NCI-H146 (cell line): ENCODE results near the gene ANHX.
"Not testable (repeated sequence)": the region's sequence is repeated elsewhere in the genome, so short reads cannot be mapped to it uniquely, and the experiment has no call there.

Experiments used
- DNase-seq: peaks from one replicate; lab custom pipeline; 2025; lab: John Stamatoyannopoulos, UW

The ANHX gene

DNA sequence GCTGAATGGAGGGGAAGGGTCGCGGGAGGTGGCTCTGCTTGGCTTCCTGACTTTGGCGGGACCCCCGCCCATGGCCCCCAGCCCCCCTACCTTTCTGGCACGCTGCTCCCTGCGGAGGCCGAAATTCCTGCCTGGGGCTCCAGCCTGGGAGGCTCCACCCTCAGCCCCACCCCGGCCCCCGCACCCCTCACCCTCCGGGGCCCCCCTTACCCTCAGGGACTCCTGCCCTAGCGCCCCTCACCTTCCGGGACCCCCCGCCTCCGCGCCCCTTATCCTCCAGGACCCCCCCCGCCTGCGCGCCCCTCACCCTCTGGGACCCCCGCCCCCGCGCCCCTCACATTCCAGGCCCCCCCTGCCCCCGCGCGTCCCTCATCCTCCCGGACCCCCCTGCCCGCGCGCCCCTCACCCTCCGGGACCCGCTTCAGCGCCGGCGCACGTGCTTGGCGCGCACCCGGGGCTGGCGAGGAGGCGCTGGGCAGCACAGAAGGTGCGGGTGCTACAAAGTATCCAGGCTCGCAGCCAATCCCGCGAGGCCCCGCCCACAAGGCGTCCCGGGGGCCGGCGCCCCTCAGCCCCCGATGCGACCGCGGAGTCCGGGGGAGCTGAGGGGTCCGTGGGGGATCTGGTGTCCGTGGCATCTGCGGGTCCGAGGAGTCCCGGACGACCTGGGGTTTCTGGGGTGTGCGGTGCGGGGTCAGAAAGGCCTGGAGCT lies at the start of gene ANHX:
Gene ANHX (minus strand): TSS at position 477 of the 712 bp plus-strand sequence. CDS start 1,521 bp downstream, outside the sequence.
- no peak for DNase-seq

DNA sequence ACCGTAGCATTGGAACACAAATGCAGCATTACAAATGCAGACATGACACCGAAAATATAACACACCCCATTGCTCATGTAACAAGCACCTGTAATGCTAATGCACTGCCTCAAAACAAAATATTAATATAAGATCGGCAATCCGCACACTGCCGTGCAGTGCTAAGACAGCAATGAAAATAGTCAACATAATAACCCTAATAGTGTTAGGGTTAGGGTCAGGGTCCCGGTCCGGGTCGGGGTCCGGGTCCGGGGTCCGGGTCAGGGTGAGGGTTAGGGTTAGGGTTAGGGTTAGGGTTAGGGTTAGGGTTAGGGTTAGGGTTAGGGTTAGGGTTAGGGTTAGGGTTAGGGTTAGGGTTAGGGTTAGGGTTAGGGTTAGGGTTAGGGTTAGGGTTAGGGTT lies 29.0 kb upstream of the ANHX start:
- DNase-seq: not testable (repeated sequence)

DNA sequence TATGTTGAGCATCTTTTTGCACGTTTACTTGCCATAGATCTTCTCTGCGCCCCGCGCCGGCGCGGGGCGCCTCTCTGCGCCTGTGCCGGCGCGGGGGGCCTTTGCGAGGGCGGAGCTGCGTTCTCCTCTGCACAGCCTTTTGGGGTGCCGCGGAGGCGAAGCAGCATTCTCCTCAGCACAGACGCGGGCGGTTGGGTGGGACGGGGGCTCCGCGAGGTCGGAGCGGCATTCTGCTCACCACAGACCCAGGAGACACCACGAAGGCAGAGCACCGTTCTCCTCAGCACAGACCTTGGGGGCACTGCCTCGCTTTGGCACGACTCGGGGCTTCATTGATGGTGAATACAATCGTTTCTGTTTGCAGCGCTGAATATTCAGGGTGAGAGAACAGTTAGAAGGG lies 28.5 kb upstream of the ANHX start:
- DNase-seq: no peak

DNA sequence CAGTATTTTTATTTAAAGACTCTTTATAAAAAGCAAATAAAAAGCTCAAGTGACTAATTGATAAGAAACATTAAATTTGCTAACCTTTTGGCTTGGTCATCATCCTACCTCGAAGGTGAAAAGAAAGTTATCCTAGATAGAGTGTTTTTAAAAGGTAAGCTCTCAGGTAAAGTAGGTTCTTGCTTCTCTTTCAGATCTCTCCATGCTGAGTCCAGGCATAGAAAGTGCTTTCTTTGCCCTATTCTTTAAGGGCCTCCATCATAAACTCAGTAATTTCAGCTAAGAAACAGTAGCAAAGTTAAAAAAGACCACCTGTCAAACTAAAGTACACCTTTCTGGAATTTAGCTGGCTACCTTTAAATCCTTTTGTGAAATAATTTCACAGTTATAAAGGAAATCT lies 20.6 kb upstream of the ANHX start:
- DNase-seq: no peak

DNA sequence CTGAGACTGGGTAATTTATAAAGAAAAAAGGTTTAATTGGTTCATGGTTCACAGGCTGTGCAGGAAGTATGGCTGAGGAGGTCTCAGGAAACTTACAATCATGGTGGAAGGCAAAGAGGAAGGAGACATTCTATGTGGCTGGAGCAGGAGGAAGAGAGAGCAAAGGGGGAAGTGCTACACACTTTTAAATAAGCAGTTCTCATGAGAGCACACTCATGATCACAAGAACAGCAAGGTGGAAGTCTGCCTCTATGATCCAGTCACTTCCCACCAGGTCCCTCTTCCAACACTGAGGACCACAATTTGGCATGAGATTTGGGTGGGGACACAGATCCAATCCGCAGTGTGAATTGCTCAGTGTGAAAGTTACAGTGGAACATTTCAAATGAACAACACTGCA lies 20.2 kb upstream of the ANHX start:
- not testable (repeated sequence) for DNase-seq

DNA sequence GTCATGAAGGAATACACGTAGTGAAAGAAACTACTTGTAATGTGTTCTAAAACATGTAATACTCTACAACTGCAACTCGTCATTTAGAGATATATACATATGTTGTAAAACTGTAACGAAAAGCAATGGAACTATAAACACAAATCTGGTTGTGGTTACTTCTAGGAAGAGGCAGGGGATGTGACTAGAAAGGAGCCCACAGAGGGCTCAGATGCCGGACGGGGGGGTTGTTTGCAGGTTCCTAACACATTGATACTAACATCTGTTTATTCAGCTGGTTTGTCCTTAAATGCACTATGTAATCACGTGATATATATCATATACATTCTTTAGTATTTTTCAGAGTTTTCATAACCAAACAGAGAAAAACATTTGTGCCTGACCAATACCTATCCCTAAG lies 16.1 kb upstream of the ANHX start:
- no peak for DNase-seq

DNA sequence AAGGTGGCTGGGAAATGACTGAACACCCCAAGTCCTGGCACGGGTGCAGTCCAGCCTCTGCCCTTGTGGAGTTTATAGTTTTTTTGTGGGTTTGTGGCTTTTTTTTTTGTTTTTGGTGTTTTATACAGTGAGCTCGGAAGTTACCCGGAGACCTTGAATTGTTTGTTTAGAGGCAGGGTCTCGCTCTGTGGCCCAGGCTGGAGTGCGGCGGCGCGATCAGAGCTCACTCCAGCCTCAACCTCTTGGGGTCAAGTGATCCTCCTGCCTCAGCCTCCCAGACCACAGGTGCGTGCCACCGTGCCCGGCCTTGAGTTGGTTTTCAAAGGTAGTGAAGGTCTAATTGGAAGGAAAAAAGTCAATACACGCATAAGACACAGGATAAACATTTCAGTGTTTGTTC lies 879 bp upstream of the ANHX start:
- no peak for DNase-seq

DNA sequence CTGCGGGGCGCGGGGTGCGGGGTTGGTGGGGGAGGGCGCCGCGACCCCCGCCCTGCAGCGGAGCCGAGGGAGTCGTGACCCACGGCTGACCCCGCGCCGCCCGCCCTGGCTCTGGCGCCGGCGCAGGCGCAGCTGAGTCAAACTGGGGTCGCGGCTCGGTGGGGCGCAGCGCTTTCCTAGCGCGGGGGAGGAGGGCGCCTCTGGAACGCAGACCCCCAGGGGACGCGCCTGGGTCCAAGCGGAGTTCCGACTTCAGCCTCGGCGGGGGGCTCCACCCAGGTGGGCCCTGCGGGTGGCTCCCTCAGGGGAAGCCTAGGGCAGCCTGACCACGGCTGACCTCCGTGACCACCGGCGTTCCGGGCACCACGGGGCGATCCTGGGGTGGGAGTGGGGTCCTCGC lies 467 bp upstream of the ANHX start:
- DNase-seq: no peak

DNA sequence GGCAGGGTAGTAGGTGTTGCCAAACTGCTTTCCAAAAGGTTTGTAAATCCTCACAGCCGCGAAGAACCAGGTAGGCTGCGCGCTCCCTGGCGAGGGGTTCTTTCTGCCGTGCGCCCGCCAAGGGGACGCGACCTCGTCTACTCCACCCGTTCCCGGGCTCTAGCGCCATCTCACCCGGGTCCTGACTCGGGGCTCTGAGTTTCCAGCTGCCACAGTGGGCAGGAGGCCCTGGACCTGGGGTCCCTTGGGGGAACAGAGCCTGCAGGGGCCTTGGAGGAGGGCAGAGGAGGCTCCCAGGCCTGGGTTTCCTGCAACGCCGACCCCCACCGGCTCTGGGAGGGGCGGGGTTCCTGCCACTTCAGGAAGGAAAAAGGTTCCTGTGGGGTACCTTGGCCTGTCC lies 706 bp downstream of the ANHX start:
- no peak for DNase-seq

DNA sequence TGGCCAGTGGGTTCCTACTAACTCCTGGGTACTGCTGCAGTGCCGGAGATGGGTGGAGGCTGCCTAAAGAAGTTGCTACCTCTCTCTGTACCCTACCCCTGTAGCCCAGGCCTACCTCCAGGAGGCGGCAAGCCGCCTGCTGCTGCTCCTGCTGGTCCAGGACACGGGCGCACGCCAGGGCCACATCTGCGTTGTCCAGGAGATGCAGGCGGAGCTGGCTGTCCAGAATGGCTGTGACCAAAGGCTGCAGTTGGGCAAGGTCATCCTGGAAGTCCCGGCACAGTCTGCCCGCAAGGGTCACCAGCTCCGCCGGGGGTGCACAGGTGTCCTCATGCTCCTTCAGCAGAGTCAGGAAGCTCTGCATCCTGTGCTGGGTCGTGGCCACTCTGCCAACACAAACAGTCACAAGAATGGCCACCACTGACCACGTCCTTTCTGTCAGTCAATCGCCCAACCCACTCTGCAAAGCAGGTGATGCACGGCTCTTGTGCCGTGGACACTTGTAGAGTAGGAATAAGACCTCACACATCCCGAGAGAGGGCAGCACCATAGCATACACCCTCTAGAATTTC lies 1.6 kb downstream of the ANHX start:
- DNase-seq: no peak

DNA sequence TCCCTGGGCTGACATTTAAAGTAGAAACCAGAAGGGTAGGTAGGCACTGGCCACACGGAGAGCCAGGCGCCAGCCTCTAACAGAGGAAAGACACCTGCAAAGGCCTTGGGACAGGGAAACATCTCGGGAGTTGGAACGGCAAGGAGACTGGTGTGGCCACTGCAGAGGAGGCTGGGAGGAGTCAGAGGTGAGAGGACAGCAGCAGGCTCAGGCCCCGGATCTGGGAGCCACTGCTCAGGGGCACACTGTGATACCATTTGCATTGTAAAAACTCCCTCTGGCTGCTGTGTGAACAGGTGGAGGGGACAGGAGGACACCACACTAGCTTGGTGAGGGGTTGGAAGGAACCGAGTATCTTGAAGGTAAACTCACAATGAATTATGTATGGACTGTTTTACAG lies 2.7 kb downstream of the ANHX start:
- DNase-seq: no peak

DNA sequence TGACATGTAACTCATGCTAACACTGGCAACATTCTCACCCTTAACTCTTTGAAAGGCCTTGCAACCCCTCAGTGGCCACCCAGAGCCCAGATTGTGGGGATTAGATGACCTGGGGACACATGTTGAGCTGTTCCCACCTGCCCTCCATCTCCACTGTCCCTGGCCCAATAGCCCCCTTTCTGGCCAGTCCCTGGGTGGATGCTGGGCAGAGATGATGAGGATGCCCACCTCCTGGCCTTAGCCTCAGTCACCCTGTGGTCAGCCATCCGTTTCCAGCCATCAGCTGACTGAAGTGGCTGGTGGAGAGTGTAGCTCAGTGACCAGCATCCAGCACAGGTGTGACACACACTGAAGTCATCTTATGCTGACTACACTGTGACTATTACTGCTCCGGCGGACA lies 4.7 kb downstream of the ANHX start:
- DNase-seq: no peak

DNA sequence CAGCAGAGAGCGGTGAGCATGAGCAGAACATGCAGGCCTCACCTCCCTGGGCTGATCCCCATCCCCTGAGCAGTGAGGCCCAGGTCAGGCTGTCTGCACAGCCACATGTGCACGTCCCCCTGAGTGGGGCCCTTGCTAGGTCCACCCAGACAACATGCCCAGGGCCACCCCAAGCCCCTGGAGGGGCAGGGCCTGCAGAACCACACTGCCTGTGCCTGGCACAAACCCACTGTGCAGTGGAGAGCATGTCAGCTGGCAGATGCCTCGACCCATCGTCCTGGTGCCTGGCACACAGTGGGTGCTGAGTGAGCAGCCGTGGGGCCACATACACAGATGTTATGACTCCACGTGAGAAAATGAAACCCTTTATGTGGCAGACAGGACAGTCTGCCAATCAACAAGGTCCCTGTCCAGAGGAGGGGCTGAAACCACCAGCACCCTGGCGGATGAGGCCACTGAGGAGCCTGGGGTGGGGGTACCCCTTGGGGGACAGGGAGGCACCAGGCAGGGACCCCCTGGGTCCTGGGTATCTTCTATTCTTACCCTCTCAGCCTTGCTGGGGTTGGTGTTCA lies 8.3 kb downstream of the ANHX start:
- no peak for DNase-seq

DNA sequence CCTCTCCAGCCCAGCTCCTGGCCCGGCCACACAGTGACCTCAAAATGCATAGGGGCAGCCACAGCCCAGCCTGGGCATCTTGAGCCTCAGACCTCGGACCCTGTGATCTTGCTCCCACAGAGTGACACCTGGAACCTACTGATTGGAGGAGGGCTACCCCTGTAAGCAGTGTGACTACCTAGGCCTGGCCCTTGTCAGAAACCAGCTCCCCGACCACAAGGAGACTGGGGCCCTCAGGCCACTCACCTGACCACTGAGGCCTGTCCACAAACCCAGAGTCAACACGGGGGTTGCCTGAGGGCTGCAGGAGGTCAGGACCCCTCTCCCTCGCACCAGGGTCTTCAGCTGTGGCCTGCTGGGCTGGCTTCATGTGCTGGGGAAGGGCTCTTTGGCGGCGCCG lies 9.0 kb downstream of the ANHX start:
- no peak for DNase-seq

DNA sequence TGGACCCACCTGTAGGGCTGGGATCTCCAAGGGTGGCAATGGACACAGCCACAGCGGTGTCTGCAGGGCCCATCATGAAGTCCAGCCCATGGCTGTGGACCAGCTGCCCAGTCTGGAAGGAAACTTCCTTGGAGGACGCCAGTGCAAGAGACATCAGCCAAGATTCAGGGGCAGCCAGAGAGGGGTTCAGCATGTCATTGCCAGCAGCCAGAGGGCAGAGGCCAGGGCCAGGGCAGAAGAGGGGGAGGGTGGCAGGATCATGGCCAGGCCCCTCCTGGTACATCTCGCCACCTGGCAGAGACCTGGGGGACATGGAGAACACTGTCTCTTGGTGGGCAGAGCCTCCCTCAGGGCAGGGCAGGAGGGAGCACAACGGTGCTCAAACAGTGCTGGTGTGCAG lies 10.2 kb downstream of the ANHX start:
- DNase-seq: no peak

DNA sequence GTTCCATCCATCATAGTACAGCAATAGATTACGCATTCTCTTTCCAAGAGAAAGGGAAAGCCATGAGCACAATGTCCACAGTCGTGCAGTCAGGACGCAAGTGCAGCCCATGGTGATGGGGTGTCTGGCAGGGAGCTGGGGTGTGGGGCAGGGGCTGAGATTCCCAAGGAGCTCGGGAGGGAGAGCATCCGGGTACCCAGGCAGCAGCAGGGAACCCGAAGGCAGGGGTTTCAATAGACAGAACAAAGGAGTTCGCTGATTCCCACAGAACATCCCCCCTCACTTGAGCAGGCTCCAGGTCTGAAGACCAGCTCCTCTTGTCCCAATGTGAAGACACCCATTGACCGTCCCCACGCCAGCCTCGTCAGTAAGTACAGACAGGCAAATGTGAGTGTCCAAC lies 13.5 kb downstream of the ANHX start:
- no peak for DNase-seq

DNA sequence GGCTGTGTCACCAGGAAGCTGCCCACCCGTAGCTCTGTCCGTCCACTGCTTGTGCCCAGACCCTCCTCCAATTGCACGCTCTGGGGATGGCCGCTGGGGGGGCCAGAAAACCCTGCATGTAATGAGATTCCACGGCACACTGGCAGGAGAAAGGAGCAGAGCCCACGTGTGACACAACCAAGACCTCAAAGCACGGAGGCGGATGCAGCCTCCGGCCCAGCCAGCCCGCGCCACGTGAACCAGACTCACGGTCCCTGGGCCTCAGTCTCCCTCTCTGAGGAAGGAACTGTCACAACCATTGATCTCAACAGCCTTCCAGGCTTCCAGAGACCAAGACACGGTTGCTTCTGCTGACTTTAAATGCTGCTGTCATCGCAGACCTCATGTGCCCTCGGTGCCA lies 14.4 kb downstream of the ANHX start:
- no peak for DNase-seq

DNA sequence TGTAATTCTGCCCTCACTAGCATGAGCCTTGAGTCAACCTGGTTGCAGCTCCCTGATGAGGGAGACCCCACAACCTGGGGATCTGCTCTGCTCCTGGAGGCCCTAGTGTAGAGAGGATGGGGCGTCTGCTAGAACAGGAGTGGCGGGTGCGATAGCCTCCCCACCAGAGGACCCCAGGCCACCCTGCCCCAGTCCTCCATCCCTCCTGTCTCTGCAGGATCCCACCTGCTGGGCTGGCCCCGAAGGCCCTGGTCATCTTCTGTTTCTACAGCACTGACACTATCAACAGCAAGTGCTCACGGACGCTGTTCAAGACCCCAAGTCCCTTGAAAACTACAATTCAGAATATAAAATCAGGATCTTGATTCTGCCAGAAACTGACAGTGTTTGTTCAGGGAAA lies 15.2 kb downstream of the ANHX start:
- DNase-seq: no peak

DNA sequence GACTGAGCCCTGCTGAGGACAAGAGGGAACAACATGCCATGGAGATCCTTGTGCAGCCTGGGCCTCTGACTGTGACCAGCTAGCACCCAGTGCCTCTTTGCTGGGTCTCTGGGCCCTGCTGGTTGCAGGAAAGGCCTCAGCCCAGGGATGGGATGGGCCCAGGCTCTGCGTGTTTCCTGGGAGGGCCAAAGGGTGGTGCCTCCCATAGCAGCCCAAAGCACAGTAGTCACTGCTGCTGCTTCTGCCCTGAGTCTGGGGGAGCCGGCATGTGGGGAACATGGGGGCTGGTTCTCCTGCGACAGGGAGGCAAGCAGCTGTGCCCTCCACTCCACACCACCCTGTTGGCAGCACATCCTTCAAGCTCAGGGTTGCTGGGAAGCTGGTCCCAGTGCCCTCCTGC lies 18.5 kb downstream of the ANHX start:
- no peak for DNase-seq

DNA sequence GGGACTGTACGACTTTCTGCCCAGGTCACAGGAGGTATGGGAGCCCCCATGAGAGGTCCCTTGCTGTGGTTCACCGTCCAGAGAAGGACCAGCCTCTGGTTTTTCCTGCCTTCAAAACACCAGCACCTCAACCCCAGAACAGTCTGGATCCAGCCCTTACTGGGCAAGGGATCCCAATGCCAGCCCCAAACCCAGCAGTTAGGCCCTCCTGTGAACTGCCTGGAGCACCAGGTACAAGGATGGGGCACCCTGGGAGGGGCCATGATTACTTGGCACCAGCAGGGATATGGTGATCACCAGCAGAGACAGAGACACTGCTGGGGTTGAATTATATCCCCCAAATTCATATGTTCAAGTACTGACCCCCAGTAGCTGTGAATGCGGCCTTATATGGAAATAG lies 20.0 kb downstream of the ANHX start:
- no peak for DNase-seq

DNA sequence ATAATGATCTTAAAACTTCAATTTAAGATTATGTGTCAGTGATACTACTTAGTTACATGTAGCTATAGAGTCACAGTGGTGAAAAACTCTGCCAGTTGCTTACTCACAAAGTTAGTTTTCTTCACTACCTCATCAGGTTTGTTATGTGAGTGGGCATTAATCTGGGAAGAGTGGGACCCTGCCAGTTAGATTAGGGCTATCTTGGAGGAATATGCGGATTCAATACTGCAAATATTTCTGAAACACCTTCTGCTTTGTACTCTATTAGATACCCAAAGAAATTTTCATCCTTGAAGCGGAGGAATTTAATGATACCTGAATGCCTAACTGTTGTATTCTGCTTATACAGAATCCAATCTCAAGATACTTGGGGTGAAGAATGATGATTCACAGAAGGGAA lies 29.3 kb downstream of the ANHX start:
- DNase-seq: no peak

DNA sequence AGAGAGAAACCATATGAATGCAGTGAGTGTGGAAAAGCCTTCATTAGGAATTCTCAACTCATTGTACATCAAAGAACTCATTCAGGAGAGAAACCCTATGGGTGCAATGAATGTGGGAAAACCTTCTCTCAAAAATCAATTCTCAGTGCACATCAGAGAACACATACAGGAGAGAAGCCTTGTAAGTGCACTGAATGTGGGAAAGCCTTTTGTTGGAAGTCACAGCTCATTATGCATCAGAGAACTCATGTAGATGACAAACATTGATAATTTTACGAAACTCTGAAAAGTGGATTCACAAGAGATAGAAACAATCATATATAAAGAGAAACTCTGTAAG lies 31.4 kb downstream of the ANHX start:
- no peak for DNase-seq

DNA sequence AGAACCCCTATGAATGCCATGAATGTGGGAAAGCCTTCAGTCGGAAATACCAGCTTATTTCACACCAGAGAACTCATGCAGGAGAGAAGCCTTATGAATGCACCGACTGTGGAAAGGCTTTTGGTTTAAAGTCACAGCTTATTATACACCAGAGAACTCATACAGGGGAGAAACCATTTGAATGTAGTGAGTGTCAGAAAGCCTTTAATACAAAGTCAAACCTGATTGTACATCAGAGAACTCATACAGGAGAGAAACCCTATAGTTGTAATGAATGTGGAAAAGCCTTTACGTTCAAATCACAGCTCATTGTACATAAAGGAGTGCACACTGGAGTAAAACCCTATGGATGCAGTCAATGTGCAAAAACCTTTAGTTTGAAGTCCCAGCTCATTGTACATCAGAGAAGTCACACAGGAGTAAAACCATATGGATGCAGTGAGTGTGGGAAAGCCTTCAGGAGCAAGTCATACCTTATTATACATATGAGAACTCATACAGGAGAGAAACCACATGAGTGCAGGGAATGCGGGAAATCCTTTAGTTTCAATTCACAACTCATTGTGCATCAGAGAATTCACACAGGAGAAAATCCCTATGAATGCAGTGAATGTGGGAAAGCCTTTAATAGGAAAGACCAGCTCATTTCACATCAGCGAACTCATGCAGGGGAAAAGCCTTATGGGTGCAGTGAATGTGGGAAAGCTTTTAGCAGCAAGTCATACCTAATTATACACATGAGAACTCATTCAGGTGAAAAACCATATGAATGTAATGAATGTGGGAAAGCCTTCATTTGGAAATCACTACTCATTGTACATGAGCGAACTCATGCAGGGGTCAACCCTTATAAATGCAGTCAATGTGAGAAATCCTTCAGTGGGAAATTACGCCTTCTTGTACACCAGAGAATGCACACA lies 32.1 kb downstream of the ANHX start:
- DNase-seq: no peak
